GM19372 (cell line): ENCODE results near the gene CHN2.

Experiments used
- ATAC-seq: cut with Tn5 transposase; IDR thresholded peaks from one replicate; pipeline ENCODE4 v1.9.1; 2021; ENCODE audit warnings: mild to moderate bottlenecking, low read depth, moderate library complexity; ENCODE audit not compliant: unreplicated experiment

CHN2 gene

GRCh38 chr7:29418056-29418455 is 223.5 kb downstream of the CHN2 start:
- no peak for ATAC-seq

- no peak for ATAC-seq
These were observed 224.1 kb downstream of the CHN2 start for GRCh38 chr7:29418651-29419050.

- ATAC-seq = no peak
These were observed 225.4 kb downstream of the CHN2 start for GRCh38 chr7:29420011-29420410.

GRCh38 chr7:29421010-29421956 is 226.7 kb downstream of the CHN2 start:
- ATAC-seq = no peak

GRCh38 chr7:29422829-29423228 is 228.3 kb downstream of the CHN2 start:
- ATAC-seq = no peak

- no peak for ATAC-seq
These were observed 229.9 kb downstream of the CHN2 start for GRCh38 chr7:29424295-29424983.

- no peak for ATAC-seq
These were observed 230.4 kb downstream of the CHN2 start for GRCh38 chr7:29424984-29425309.

- ATAC-seq = no peak
These were observed 232.0 kb downstream of the CHN2 start for GRCh38 chr7:29426587-29426986.

GRCh38 chr7:29429401-29429800 is 234.8 kb downstream of the CHN2 start:
- ATAC-seq = no peak

- no peak for ATAC-seq
These were observed 235.8 kb downstream of the CHN2 start for GRCh38 chr7:29430279-29430949.

- ATAC-seq = no peak
These were observed 237.1 kb downstream of the CHN2 start for GRCh38 chr7:29431686-29432085.

- ATAC-seq = no peak
These were observed 238.1 kb downstream of the CHN2 start for GRCh38 chr7:29432721-29433120.

- ATAC-seq = no peak
These were observed 239.8 kb downstream of the CHN2 start for GRCh38 chr7:29434380-29434768.

GRCh38 chr7:29435167-29435566 is 240.6 kb downstream of the CHN2 start:
- ATAC-seq = no peak

GRCh38 chr7:29435902-29436301 is 241.3 kb downstream of the CHN2 start:
- no peak for ATAC-seq

GRCh38 chr7:29442146-29442545 is 247.6 kb downstream of the CHN2 start:
- no peak for ATAC-seq

- no peak for ATAC-seq
These were observed 249.0 kb downstream of the CHN2 start for GRCh38 chr7:29443552-29443951.

GRCh38 chr7:29444267-29444666 is 249.7 kb downstream of the CHN2 start:
- no peak for ATAC-seq

GRCh38 chr7:29445736-29446135 is 251.2 kb downstream of the CHN2 start:
- ATAC-seq = no peak

- ATAC-seq = no peak
These were observed 253.3 kb downstream of the CHN2 start for GRCh38 chr7:29447828-29448227.

- ATAC-seq = no peak
These were observed 255.1 kb downstream of the CHN2 start for GRCh38 chr7:29449569-29450260.
